ENCODE data around the gene LRRC26. TPM values are rescaled to one million over a fixed set of nuclear protein-coding genes. Genes with fewer than 3 reads are reported as not detected.
A peak's percentile ranks its signal among the peaks of the same experiment; 100 is the strongest.
"Not testable (repeated sequence)": the region's sequence is repeated elsewhere in the genome, so short reads cannot be mapped to it uniquely, and the experiment has no call there.

LRRC26 gene
- total RNA-seq, 1 donor from 2014 or later: not detected

DNA sequence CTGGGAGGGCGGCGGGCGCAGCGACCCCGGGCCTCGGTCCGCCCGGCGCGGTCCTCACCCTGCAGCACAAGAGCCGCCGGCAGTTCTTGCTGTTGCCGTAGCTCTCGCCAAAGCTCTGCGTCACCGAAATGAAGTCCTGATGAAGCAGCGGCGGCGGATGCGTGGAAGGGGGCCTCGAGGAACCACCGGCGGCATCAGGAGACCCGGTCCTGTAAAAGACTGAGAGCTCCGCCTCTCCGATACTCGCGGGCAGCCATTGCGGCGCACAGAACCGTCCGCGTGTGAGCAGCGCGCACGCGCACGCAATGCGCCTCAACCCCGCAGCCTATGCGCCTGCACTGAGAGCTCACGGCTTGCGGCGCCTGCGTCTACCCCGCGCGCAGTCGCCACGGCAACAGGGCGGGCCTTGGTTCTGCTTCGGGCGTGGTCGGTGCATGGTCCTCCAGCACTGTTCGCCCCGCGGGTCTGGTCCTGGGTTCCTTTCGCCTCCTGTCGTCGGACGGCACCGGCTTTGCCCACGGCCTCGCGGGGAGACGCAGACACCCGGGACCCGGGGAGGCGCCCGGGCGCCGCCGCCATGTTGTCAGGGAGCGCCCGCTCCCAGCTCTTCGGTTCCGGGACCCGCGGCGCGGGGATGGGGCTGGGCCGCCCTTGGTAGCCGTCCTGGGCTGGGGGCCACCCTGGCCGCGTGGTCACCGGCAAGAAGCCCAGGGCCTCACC lies 40.2 kb downstream of the LRRC26 start:
- peaks cover 20% of the 10 kb centered on the region for H3K27me3 Mint-ChIP-seq (ENCODE audit: low read depth)
- peak overlapping the region; percentile 69 for H3K27ac Mint-ChIP-seq
- peaks cover 2% of the 10 kb centered on the region for H3K36me3 Mint-ChIP-seq
- peak overlapping the region; percentile 83 for H3K4me3 Mint-ChIP-seq
- peak; percentile 76 to 88 for DNase-seq (ENCODE audit: low spot score in 2 of 2, unreplicated experiment in 2 of 2)
- TF ChIP-seq, protein P1, sequence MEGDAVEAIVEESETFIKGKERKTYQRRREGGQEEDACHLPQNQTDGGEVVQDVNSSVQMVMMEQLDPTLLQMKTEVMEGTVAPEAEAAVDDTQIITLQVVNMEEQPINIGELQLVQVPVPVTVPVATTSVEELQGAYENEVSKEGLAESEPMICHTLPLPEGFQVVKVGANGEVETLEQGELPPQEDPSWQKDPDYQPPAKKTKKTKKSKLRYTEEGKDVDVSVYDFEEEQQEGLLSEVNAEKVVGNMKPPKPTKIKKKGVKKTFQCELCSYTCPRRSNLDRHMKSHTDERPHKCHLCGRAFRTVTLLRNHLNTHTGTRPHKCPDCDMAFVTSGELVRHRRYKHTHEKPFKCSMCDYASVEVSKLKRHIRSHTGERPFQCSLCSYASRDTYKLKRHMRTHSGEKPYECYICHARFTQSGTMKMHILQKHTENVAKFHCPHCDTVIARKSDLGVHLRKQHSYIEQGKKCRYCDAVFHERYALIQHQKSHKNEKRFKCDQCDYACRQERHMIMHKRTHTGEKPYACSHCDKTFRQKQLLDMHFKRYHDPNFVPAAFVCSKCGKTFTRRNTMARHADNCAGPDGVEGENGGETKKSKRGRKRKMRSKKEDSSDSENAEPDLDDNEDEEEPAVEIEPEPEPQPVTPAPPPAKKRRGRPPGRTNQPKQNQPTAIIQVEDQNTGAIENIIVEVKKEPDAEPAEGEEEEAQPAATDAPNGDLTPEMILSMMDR (IDR thresholded peaks at IDR 0.05; ENCODE audit: unreplicated experiment): no peak
- no peaks in the 10 kb centered on the region for H3K9me3 Mint-ChIP-seq
- H3K4me1 Mint-ChIP-seq: peaks cover 21% of the 10 kb centered on the region

DNA sequence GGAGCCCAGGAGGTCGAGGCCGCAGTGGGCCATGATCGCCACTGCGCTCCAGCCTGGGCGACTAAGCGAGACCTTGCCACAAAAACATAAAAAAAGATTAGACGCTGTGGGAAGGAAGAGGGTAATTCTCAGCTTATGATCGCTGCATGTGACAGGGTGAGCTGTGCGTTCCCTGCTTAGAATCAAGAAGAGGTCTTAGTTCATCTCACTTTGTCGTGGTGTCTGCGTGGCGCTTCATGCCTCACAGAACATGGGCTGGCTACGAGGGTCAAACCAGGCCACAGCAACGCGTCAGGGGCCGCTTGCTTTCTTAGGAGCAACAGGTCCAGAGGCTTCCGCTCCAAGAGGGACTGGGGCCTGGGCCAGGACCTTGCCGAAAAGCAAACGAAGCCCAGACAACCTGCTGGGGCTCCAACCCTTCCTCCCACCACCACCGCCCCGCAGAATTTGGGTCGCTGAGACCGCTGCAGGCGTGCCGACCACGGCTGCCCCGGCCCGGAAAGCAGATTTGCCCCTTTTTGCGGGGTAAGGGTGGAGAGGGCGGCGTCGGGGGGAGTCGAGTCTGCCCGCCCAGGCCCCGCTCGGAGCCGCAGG lies 40.9 kb downstream of the LRRC26 start:
- Mint-ChIP-seq H3K4me1 (peaks cover 21% of the 10 kb centered on the region), H3K27me3 (ENCODE audit: low read depth) (peaks cover 15% of the 10 kb centered on the region), H3K36me3 (peaks cover 2% of the 10 kb centered on the region), H3K27ac (peak overlapping the region; percentile 85), H3K9me3 (no peaks in the 10 kb centered on the region), H3K4me3 (peak overlapping the region; percentile 83)
- TF ChIP-seq, protein P1 (IDR thresholded peaks at IDR 0.05; ENCODE audit: unreplicated experiment): no peak
- no peak for DNase-seq (ENCODE audit: low spot score in 2 of 2, unreplicated experiment in 2 of 2)

DNA sequence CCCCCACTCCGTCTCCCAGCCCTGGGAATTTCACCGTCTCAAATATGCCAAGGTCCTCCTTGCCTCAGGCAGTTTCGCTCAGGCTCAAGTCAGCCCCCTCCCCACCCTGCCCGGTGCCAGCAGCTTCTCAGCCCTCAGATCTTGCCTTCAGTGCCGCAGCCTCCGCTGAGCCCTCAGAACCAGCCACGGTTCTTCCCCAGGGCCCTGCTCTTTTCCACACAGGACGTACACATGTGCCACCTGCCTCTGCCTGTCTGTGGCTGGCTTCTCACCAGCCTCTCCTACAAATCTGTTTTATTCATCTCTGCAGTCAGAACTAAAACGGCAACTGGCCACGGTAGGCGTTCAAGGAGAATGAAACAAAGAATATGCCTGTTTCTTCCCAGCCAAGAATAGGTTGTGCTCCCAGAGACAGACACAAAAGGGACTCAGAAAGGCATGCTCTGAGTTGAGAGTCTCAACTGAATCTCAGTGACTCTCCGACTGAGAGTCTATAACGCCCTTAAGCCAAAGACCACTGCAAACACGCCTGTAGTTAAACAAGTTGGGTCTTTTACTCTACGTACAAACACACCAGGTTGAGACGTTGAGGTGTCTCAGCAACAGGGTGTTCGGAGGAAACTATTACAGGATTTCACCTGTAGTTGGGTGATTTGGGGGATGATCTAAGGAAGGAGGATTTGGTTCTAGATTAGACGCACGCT lies 41.5 kb downstream of the LRRC26 start:
- H3K4me3 Mint-ChIP-seq: peak overlapping the region; percentile 83
- H3K27ac Mint-ChIP-seq: peak overlapping the region; percentile 85

DNA sequence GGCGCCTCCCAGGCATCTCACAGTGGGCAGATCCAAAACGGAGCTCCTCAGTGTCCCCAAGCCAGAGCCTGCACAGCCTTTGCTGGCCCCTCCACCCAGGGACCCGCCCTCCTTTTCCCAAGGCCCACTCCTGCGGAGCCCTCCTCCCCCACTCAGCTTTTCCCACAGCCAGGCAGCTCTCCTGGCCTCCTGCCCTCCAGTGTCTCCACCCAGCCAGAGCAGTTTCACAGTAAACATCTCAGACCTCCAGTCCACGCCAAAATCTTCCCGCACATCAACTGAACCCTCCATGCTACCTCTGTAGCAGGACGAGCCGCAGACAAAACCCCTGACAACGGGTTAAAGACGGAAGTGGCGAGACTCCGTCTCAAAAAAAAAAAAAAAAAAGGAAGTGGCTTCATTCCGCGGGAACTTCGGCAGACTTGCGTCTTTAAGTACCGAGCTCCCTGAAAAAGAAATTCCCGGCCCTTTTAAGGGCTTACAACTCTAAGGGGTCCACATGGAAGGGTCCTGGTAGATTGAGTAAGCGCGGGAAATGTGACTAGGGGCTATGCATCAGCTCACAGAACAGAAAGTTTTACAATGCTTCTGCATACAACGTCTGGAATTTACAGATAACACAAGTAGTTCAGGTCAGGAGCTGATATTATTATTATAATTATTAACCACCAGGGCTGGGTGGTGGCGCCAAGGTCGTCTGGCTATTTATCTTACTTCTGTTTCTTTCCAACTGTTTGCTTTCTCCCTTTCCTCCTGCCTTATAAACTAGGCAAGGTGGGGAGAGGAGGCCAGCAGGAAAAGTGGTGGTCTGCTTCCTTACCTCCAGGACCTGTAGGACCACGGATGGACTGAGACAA lies 42.3 kb downstream of the LRRC26 start:
- peaks cover 5% of the 10 kb centered on the region for H3K27me3 Mint-ChIP-seq (ENCODE audit: low read depth)
- TF ChIP-seq, protein P1 (IDR thresholded peaks at IDR 0.05; ENCODE audit: unreplicated experiment): no peak
- H3K27ac Mint-ChIP-seq: peak overlapping the region; percentile 19
- no peak for DNase-seq (ENCODE audit: low spot score in 2 of 2, unreplicated experiment in 2 of 2)
- H3K4me3 Mint-ChIP-seq: peak overlapping the region; percentile 83
- peaks cover 2% of the 10 kb centered on the region for H3K36me3 Mint-ChIP-seq
- H3K4me1 Mint-ChIP-seq: peaks cover 21% of the 10 kb centered on the region
- H3K9me3 Mint-ChIP-seq: no peaks in the 10 kb centered on the region

More for the DNA sequence above, 41.5 kb downstream of the LRRC26 start:
- H3K27me3 Mint-ChIP-seq (ENCODE audit: low read depth): peaks cover 12% of the 10 kb centered on the region
- no peak for DNase-seq (ENCODE audit: low spot score in 2 of 2, unreplicated experiment in 2 of 2)
- H3K4me1 Mint-ChIP-seq: peaks cover 21% of the 10 kb centered on the region
- peaks cover 2% of the 10 kb centered on the region for H3K36me3 Mint-ChIP-seq
- H3K9me3 Mint-ChIP-seq: no peaks in the 10 kb centered on the region
- TF ChIP-seq, protein P1 (IDR thresholded peaks at IDR 0.05; ENCODE audit: unreplicated experiment): no peak

DNA sequence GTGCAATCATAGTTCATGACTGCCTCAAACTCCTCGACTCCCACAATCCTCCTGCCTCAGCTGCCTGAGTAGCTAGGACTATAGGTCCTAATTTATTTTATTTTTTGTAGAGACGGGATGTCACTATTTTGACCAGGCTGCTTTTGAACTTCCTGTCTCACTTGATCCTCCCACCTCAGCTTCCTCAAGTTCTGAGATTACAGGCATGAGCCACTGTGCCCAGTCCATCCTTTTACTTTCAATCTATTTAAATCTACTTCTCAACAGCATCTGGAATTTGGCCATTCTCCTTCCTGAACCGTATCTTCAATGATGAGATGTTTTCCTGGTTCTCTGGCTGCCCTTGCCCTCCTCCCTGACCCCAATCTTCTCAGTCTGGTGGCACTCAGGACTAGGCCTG lies 43.1 kb downstream of the LRRC26 start:
- Mint-ChIP-seq H3K9me3 (no peaks in the 10 kb centered on the region), H3K36me3 (peaks cover 2% of the 10 kb centered on the region), H3K4me1 (peaks cover 23% of the 10 kb centered on the region), H3K27me3 (ENCODE audit: low read depth) (peaks cover 3% of the 10 kb centered on the region), H3K27ac (peak overlapping the region; percentile 19), H3K4me3 (no peak overlapping the region)
- TF ChIP-seq, protein P1 (IDR thresholded peaks at IDR 0.05; ENCODE audit: unreplicated experiment): no peak
- no peak for DNase-seq (ENCODE audit: low spot score in 2 of 2, unreplicated experiment in 2 of 2)

DNA sequence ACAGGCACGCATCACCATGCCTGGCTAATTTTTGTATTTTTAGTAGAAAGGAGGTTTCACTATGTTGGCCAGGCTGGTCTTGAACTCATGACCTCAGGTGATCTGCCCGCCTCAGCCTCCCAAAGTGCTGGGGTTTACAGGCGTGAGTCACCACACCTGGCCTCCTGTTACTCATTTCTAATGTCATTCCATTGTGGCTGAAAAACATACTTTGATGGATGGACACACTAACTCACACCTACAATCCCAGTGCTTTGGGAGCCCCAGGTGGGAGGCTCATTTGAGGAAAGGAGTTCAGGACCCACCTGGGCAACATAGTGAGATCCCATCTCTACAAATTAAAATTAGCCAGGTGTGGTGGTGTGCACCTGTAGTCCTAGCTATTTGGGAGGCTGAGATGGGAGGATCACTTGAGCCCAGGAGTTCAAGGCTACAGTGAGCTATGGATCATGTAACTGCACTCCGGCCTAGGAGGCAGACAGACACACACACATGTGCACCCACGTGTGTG lies 45.8 kb downstream of the LRRC26 start:
- H3K4me1 Mint-ChIP-seq: peaks cover 23% of the 10 kb centered on the region
- H3K9me3 Mint-ChIP-seq; H3K4me3 Mint-ChIP-seq; H3K27me3 Mint-ChIP-seq (ENCODE audit: low read depth); H3K27ac Mint-ChIP-seq; H3K36me3 Mint-ChIP-seq; DNase-seq (ENCODE audit: low spot score in 2 of 2, unreplicated experiment in 2 of 2): not testable (repeated sequence)
